CD4-positive, CD25-positive, alpha-beta regulatory T cell (primary cell): ENCODE measurements around the gene ZNF577. TPM values are rescaled to one million over a fixed set of nuclear protein-coding genes. Genes with fewer than 3 reads are reported as not detected.

Source experiments
- ATAC-seq, 2 donors: fragments of 150-1000 bp; cut with Tn5 transposase; one replicate each; pipeline ENCODE4 v1.10.0; 2021; ENCODE audit warnings: low read depth in 2 of 2, moderate number of reproducible peaks in 2 of 2, moderate library complexity in 1 of 2
- DNase-seq, 3 donors: peaks; one replicate each; pipeline versions ENCODE4 v3.0.0 to v3.0.0-alpha.2; 2012 to 2022; ENCODE audit warnings: mixed read lengths in 1 of 3
- H3K27ac ChIP-seq: one replicate; pipeline ENCODE4 v1.7.0; 2013; ENCODE audit warnings: mild to moderate bottlenecking, low read length; ENCODE audit not compliant: insufficient read depth, poor library complexity, severe bottlenecking
- H3K27me3 ChIP-seq: one replicate; pipeline ENCODE4 v1.7.0; 2013; ENCODE audit warnings: low read length; ENCODE audit not compliant: control insufficient read depth, insufficient read depth
- H3K36me3 ChIP-seq: one replicate; pipeline ENCODE4 v1.7.0; 2013; ENCODE audit warnings: mild to moderate bottlenecking, low read length, moderate library complexity; ENCODE audit not compliant: control insufficient read depth, insufficient read depth
- H3K4me1 ChIP-seq: 2 replicates; pipeline ENCODE4 v1.7.0; 2013; ENCODE audit warnings: mild to moderate bottlenecking, low read length; ENCODE audit not compliant: insufficient read depth, control insufficient read depth, poor library complexity, severe bottlenecking
- H3K4me3 ChIP-seq: one replicate; pipeline ENCODE4 v1.7.0; 2013; ENCODE audit warnings: low read depth, mild to moderate bottlenecking, low read length, moderate library complexity
- H3K9me3 ChIP-seq, 2 experiments: 1 replicate in 1 of 2; 2 replicates in 1 of 2; pipeline ENCODE4 v1.7.0; 2013; ENCODE audit warnings: low read length in 2 of 2, mild to moderate bottlenecking in 1 of 2, moderate library complexity in 1 of 2; ENCODE audit not compliant: control insufficient read depth in 2 of 2
- H3K27ac Mint-ChIP-seq, 3 donors: one replicate each; pipeline ENCODE4 v1.8.0; 2020 to 2022; ENCODE audit warnings: mild to moderate bottlenecking in 3 of 3, mixed read lengths in 3 of 3, moderate library complexity in 2 of 3
- H3K27me3 Mint-ChIP-seq: one replicate; pipeline ENCODE4 v1.8.0; 2022; ENCODE audit warnings: mild to moderate bottlenecking, mixed read lengths
- H3K36me3 Mint-ChIP-seq: one replicate; pipeline ENCODE4 v1.8.0; 2020; ENCODE audit warnings: mixed read lengths
- H3K4me1 Mint-ChIP-seq, 4 donors: one replicate each; pipeline ENCODE4 v1.8.0; 2020 to 2022; ENCODE audit warnings: mixed read lengths in 4 of 4, mild to moderate bottlenecking in 1 of 4
- H3K4me3 Mint-ChIP-seq, 4 donors: one replicate each; pipeline ENCODE4 v1.8.0; 2020 to 2022; ENCODE audit warnings: mild to moderate bottlenecking in 4 of 4, mixed read lengths in 4 of 4, moderate library complexity in 3 of 4
- H3K9me3 Mint-ChIP-seq, 7 donors: one replicate each; pipeline ENCODE4 v1.8.0; 2020 to 2022; ENCODE audit warnings: mixed read lengths in 7 of 7, mild to moderate bottlenecking in 3 of 7, moderate library complexity in 2 of 7
- polyA plus RNA-seq, 4 donors: library from polyadenylated mRNA; unstranded; fragments of 300-500 nt; fragmentation: Illumina TruSeq; gene quantifications; one replicate each; pipeline ENCODE4 v1.2.3, GENCODE V29; 2021
- total RNA-seq: library from RNA; stranded (reverse); gene quantifications from one replicate; pipeline ENCODE4 v1.2.3, GENCODE V29; 2022

ZNF577 gene
- total and polyA plus RNA-seq, 5 donors from 2014 or later, result 1.6 to 6.8 (median 3.2) TPM

- Mint-ChIP-seq H3K36me3 (peaks cover 59% of the 10 kb centered on the region), H3K4me1 (peaks cover 6 to 23% (median 17%) of the 10 kb centered on the region in 4 donors), H3K9me3 (peaks cover 9 to 68% (median 23%) of the 10 kb centered on the region in 7 donors), H3K4me3 (peak overlapping the region; percentile 64 to 99 (median 97)), H3K27ac (peak overlapping the region in 1 of 3 donors; percentile 31), H3K27me3 (peaks cover 17% of the 10 kb centered on the region)
- Histone ChIP-seq H3K4me1 (peaks cover 14% of the 10 kb centered on the region), H3K27me3 (no peaks in the 10 kb centered on the region), H3K36me3 (peaks cover 38% of the 10 kb centered on the region), H3K4me3 (peak overlapping the region; percentile 26), H3K9me3 (peaks cover 53 to 63% of the 10 kb centered on the region in 2 experiments), H3K27ac (no peak overlapping the region)
- ATAC-seq (no peak), DNase-seq (no peak)
These were observed 15.4 kb upstream of the ZNF577 start for GRCh38 chr19:51903192-51903591.

- Histone ChIP-seq H3K9me3 (peaks cover 60 to 72% of the 10 kb centered on the region in 2 experiments), H3K36me3 (peaks cover 51% of the 10 kb centered on the region), H3K27ac (no peak overlapping the region), H3K27me3 (no peaks in the 10 kb centered on the region), H3K4me1 (peaks cover 14% of the 10 kb centered on the region), H3K4me3 (no peak overlapping the region)
- Mint-ChIP-seq H3K4me1 (peaks cover 6 to 25% (median 17%) of the 10 kb centered on the region in 4 donors), H3K27ac (no peak overlapping the region), H3K4me3 (peak overlapping the region in 2 of 4 donors; percentile 19 to 95), H3K36me3 (peaks cover 62% of the 10 kb centered on the region), H3K27me3 (peaks cover 12% of the 10 kb centered on the region), H3K9me3 (peaks cover 6 to 69% (median 21%) of the 10 kb centered on the region in 7 donors)
- ATAC-seq (no peak), DNase-seq (no peak)
These were observed 14.1 kb upstream of the ZNF577 start for GRCh38 chr19:51901860-51902259.

GRCh38 chr19:51891193-51891747 is 3.5 kb upstream of the ZNF577 start:
- Histone ChIP-seq H3K36me3 (peaks cover 61% of the 10 kb centered on the region), H3K27ac (no peak overlapping the region), H3K27me3 (no peaks in the 10 kb centered on the region), H3K9me3 (peaks cover 92 to 99% of the 10 kb centered on the region in 2 experiments), H3K4me3 (no peak overlapping the region), H3K4me1 (no peaks in the 10 kb centered on the region)
- H3K4me3 Mint-ChIP-seq, result no peak overlapping the region
- ATAC-seq (no peak), DNase-seq (no peak)
- H3K9me3 Mint-ChIP-seq, result peaks cover 0 to 94% (median 55%) of the 10 kb centered on the region in 7 donors
- H3K27me3 Mint-ChIP-seq, result no peaks in the 10 kb centered on the region
- H3K27ac Mint-ChIP-seq, result no peak overlapping the region
- H3K4me1 Mint-ChIP-seq, result peaks cover 0 to 8% (median 0%) of the 10 kb centered on the region in 4 donors
- H3K36me3 Mint-ChIP-seq, result peaks cover 61% of the 10 kb centered on the region

GRCh38 chr19:51889934-51890333 is 2.2 kb upstream of the ZNF577 start:
- Mint-ChIP-seq H3K9me3 (peaks cover 0 to 93% (median 46%) of the 10 kb centered on the region in 7 donors), H3K4me1 (peaks cover 0 to 8% (median 0%) of the 10 kb centered on the region in 4 donors), H3K27me3 (no peaks in the 10 kb centered on the region), H3K4me3 (no peak overlapping the region), H3K36me3 (peaks cover 49% of the 10 kb centered on the region), H3K27ac (peak overlapping the region in 1 of 3 donors; percentile 87)
- H3K9me3 ChIP-seq, result peaks cover 94 to 100% of the 10 kb centered on the region in 2 experiments
- no peaks in the 10 kb centered on the region for H3K27me3 ChIP-seq
- DNase-seq (no peak), ATAC-seq (no peak)
- no peak overlapping the region for H3K4me3 ChIP-seq
- H3K27ac ChIP-seq, result no peak overlapping the region
- no peaks in the 10 kb centered on the region for H3K4me1 ChIP-seq
- peaks cover 48% of the 10 kb centered on the region for H3K36me3 ChIP-seq

DNA sequence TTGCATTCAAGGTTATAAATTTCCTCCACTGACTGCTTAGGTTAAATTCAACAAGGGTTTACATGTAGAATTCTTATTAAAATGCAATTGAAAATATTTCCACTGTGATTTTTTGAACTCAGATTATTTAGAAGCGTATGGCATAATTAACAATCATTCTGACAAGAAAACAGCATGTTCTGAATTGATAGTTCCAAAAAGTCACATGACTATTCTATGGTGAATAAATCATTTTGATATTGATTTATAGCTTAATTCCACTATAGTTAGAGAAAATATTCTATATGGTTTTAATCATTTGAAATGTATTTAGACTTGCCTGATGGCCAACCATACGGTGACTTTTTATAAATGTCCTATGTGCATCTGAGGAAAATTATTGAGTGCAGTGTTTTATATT is 3.0 kb downstream of the ZNF577 start:
- Histone ChIP-seq H3K4me3 (no peak overlapping the region), H3K36me3 (peaks cover 11% of the 10 kb centered on the region), H3K9me3 (peaks cover 81 to 100% of the 10 kb centered on the region in 2 experiments), H3K4me1 (no peaks in the 10 kb centered on the region), H3K27me3 (no peaks in the 10 kb centered on the region), H3K27ac (no peak overlapping the region)
- no peak overlapping the region for H3K4me3 Mint-ChIP-seq
- peaks cover 0 to 8% (median 0%) of the 10 kb centered on the region in 4 donors for H3K4me1 Mint-ChIP-seq
- peaks cover 0 to 84% (median 32%) of the 10 kb centered on the region in 7 donors for H3K9me3 Mint-ChIP-seq
- H3K36me3 Mint-ChIP-seq, result peaks cover 32% of the 10 kb centered on the region
- no peak overlapping the region for H3K27ac Mint-ChIP-seq
- H3K27me3 Mint-ChIP-seq, result no peaks in the 10 kb centered on the region
- DNase-seq (no peak), ATAC-seq (no peak)

DNA sequence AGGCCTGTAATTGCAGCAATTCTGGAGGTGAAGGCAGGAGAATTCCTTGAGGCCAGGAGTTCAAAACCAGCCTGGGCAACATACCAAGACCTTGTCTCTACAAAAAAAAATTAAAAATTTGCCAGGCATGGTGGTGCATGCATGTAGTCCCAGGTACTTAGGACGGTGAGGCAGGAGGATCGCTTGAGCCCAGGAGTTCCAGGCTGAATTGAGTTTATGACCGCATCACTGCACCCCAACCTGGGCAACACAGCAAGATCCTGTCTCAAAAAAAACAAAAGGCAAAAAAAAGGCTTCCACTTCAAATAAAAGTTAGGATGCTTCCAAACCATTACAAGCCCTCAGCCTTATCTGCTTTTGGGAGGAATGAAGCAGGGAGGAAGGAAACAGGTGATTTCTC is 5.2 kb downstream of the ZNF577 start:
- Mint-ChIP-seq H3K4me3 (no peak overlapping the region), H3K9me3 (peaks cover 0 to 79% (median 32%) of the 10 kb centered on the region in 7 donors)
- ATAC-seq, result no peak

GRCh38 chr19:51873097-51873496 is 14.7 kb downstream of the ZNF577 start:
- Histone ChIP-seq H3K27me3 (no peaks in the 10 kb centered on the region), H3K36me3 (peaks cover 49% of the 10 kb centered on the region), H3K9me3 (peaks cover 83 to 99% of the 10 kb centered on the region in 2 experiments), H3K4me1 (no peaks in the 10 kb centered on the region), H3K4me3 (no peak overlapping the region), H3K27ac (no peak overlapping the region)
- peaks cover 50% of the 10 kb centered on the region for H3K36me3 Mint-ChIP-seq
- peaks cover 9 to 94% (median 57%) of the 10 kb centered on the region in 7 donors for H3K9me3 Mint-ChIP-seq
- H3K4me1 Mint-ChIP-seq, result no peaks in the 10 kb centered on the region
- H3K27me3 Mint-ChIP-seq, result no peaks in the 10 kb centered on the region
- DNase-seq, result no peak
- no peak overlapping the region for H3K4me3 Mint-ChIP-seq
- ATAC-seq, result no peak
- H3K27ac Mint-ChIP-seq, result no peak overlapping the region

More for the DNA sequence above, 5.2 kb downstream of the ZNF577 start:
- Histone ChIP-seq H3K4me1 (no peaks in the 10 kb centered on the region), H3K27ac (no peak overlapping the region), H3K27me3 (no peaks in the 10 kb centered on the region), H3K36me3 (peaks cover 26% of the 10 kb centered on the region), H3K9me3 (peaks cover 75 to 94% of the 10 kb centered on the region in 2 experiments), H3K4me3 (no peak overlapping the region)
- Mint-ChIP-seq H3K27ac (no peak overlapping the region), H3K4me1 (peaks cover 0 to 4% (median 0%) of the 10 kb centered on the region in 4 donors), H3K36me3 (peaks cover 45% of the 10 kb centered on the region), H3K27me3 (no peaks in the 10 kb centered on the region)
- DNase-seq, result no peak
